GM12874 (cell line): ENCODE measurements around the gene AFTPH.

Source experiments
- CTCF ChIP-seq: IDR thresholded peaks from 2 replicates; pipeline ENCODE4 v1.5.1; 2011; ENCODE audit warnings: low read depth, mild to moderate bottlenecking, control low read depth, low read length, moderate library complexity; ENCODE audit not compliant: insufficient read depth

AFTPH gene

GRCh38 chr2:64489081-64489751 is 34.9 kb upstream of the AFTPH start:
- no peak for TF ChIP-seq CTCF

DNA sequence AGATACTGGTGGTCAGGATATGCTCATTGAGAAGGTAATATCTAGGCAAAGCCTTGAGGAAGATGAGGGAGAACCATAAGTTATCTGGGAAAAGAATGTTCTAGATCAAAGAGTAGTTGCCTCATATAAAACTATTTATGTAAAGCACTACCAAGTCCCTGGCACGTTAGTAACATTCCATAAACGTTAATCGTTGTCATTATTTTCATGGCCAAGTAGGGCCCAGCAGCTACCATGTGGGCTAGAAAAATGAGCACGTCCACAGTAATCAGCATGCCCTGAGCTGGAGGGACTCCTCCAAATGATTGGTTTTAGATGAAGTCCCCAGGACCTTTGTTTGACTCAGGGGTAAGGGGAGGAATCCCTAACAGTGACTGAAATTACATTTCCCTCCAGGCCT is 32.7 kb upstream of the AFTPH start:
- no peak for TF ChIP-seq CTCF

DNA sequence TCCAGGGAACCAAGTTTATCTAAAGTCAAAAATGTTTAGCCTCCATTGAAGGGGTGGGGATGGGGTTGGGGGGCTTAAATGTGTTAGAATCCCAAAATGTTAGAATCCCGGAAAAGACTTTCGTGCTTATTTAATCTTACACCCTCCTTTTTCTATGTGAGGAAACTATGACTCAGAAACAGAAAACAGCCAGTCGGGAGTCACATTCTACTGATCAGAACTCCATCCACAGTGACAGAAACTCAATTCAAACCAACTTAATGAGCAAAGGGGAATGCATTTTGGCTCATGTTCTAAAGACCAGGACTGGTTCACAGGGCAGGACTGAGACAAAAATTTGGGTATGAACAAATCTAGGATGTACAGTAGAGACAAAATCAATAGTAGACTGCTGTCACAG is 31.9 kb upstream of the AFTPH start:
- no peak for TF ChIP-seq CTCF

DNA sequence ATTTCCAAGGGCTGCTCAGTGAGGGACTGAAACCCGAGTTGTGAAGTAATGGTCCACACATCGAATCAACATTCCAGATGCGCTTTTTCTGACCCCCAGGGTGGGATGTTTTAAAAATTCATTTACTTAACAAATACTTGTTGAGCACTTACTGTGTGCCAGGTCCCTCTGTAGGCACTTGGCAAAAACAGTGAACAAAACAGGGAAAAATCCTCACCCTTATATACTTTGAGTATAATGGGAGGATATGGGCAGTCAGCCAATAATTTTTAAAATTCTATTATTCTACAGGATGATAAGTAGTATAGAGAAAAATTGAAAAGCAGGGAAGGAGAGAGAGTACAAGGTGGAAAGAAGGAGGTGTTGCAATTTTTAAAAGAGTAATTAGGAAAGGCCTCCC is 31.3 kb upstream of the AFTPH start:
- TF ChIP-seq CTCF = no peak

DNA sequence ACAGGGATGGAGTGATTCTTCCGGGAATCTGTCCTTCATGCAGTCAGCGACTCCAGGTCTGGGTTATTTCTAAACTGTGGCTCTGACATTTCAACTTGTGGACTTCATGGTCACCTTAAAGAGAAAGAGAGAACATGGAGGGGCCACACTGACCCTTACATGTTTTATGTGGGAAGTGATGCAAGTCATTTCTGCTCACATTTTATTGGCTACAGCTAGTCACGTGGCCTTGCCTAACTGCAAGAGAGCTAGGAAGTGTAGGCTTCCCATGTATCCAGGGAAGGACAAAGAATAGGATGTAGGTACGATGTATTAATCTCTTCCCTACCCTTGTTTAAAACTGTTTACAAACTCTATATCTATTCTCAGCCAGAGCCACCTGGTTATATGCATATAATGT is 30.3 kb upstream of the AFTPH start:
- TF ChIP-seq CTCF = no peak

GRCh38 chr2:64498438-64498837 is 25.7 kb upstream of the AFTPH start:
- TF ChIP-seq CTCF = no peak

DNA sequence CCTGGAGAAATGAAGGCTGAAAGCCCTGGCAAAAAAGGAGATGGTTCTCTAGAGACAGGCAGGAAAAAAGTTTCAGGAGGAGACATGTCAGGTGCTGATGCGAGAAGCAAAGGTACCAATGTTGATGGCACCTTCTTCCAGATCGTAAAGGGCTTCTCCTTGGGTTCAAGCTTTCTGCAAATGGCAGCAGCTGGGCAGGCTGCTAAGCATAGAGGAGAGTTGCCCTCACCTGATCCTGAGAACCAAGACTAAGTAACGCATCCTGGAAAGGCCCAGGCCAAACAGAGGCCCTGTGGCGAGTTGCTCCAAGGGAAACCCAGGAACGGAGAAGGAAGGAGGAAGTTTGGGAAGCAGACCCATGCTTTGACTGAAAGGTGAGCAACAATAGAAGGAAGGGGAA is 23.6 kb upstream of the AFTPH start:
- TF ChIP-seq CTCF = no peak

DNA sequence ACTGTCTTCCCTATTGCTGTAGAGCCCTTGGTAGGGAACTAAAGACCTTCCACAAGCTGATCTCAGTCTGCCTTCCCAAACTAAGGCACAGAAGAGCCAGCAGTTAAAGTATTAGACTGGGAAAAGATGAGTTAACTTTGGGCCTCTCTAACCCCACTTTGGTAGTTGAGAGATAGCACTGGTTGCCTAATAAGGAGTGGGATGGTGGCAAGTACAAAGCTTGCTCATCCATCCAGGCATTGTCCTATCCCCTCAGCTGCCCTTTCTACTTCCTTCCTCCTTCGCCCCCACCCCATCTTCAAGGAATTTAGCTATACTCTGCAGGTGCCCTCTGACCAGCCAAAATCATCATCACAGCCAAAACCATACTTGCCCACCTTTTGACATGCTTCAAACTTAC is 22.2 kb upstream of the AFTPH start:
- TF ChIP-seq CTCF = no peak
